ENCODE results near the gene B3GNT9.
"Not testable (repeated sequence)": the region's sequence is repeated elsewhere in the genome, so short reads cannot be mapped to it uniquely, and the experiment has no call there.

The B3GNT9 gene

GRCh38 chr16:67149276-67150046 is 1.3 kb downstream of the B3GNT9 start:
- no peak for ATAC-seq

- no peak for ATAC-seq
Observed at GRCh38 chr16:67148656-67149275, 2.0 kb downstream of the B3GNT9 start.

GRCh38 chr16:67148221-67148620 is 2.6 kb downstream of the B3GNT9 start:
- no peak for ATAC-seq

GRCh38 chr16:67147437-67148140 is 3.2 kb downstream of the B3GNT9 start:
- no peak for ATAC-seq

GRCh38 chr16:67146523-67147357 is 4.1 kb downstream of the B3GNT9 start:
- ATAC-seq = no peak

- ATAC-seq = no peak
Observed at GRCh38 chr16:67145746-67146145, 5.1 kb downstream of the B3GNT9 start.

- ATAC-seq = no peak
Observed at GRCh38 chr16:67144943-67145342, 5.9 kb downstream of the B3GNT9 start.

GRCh38 chr16:67142342-67142741 is 8.5 kb downstream of the B3GNT9 start:
- no peak for ATAC-seq

- ATAC-seq = no peak
Observed at GRCh38 chr16:67141391-67141790, 9.4 kb downstream of the B3GNT9 start.

- ATAC-seq = no peak
Observed at GRCh38 chr16:67137605-67138004, 13.2 kb downstream of the B3GNT9 start.

- no peak for ATAC-seq
Observed at GRCh38 chr16:67129422-67129821, 21.4 kb downstream of the B3GNT9 start.

GRCh38 chr16:67128887-67129286 is 21.9 kb downstream of the B3GNT9 start:
- ATAC-seq = no peak

GRCh38 chr16:67128417-67128816 is 22.4 kb downstream of the B3GNT9 start:
- ATAC-seq = no peak

GRCh38 chr16:67122799-67123198 is 28.0 kb downstream of the B3GNT9 start:
- not testable (repeated sequence) for ATAC-seq

- no peak for ATAC-seq
Observed at GRCh38 chr16:67120025-67120424, 30.8 kb downstream of the B3GNT9 start.

GRCh38 chr16:67117716-67118115 is 33.1 kb downstream of the B3GNT9 start:
- ATAC-seq = no peak

GRCh38 chr16:67116388-67117311 is 34.1 kb downstream of the B3GNT9 start:
- no peak for ATAC-seq

- no peak for ATAC-seq
Observed at GRCh38 chr16:67115639-67116038, 35.2 kb downstream of the B3GNT9 start.

- no peak for ATAC-seq
Observed at GRCh38 chr16:67114793-67115192, 36.0 kb downstream of the B3GNT9 start.

- ATAC-seq = no peak
Observed at GRCh38 chr16:67112591-67113399, 38.0 kb downstream of the B3GNT9 start.

- no peak for ATAC-seq
Observed at GRCh38 chr16:67111951-67112444, 38.8 kb downstream of the B3GNT9 start.
